ENCODE results near the gene PEG3. TPM values are rescaled to one million over a fixed set of nuclear protein-coding genes. Genes with fewer than 3 reads are reported as not detected.

PEG3 gene
- total RNA-seq, 4 donors from 2014 or later: 9.0 to 14.7 (median 9.8) TPM

DNA sequence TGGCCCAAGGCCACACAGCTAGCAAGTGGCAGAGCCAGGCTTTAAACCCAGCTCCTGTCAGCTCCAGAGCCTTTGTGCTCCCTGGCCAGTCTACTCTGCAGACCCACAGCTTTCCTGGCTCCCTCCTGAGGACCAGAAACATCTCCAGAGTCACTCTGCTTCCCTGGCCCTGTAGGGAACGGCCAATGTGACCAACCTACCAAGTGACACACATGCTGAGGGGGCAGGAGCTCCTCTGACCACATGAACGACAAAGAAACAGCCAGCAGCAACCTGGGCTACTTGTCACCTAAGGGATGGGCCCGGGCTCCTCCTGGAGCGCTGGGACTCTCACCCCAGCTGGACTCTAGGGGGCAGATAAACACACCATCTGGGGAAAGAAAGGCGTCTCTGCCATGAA lies 19.3 kb downstream of the PEG3 start:
- WGBS, 2 donors: 73% methylated on average over 5 of the region's 5 CpGs
- TF ChIP-seq EP300 (IDR thresholded peaks at IDR 0.05): no peak
- TF ChIP-seq, protein P1, sequence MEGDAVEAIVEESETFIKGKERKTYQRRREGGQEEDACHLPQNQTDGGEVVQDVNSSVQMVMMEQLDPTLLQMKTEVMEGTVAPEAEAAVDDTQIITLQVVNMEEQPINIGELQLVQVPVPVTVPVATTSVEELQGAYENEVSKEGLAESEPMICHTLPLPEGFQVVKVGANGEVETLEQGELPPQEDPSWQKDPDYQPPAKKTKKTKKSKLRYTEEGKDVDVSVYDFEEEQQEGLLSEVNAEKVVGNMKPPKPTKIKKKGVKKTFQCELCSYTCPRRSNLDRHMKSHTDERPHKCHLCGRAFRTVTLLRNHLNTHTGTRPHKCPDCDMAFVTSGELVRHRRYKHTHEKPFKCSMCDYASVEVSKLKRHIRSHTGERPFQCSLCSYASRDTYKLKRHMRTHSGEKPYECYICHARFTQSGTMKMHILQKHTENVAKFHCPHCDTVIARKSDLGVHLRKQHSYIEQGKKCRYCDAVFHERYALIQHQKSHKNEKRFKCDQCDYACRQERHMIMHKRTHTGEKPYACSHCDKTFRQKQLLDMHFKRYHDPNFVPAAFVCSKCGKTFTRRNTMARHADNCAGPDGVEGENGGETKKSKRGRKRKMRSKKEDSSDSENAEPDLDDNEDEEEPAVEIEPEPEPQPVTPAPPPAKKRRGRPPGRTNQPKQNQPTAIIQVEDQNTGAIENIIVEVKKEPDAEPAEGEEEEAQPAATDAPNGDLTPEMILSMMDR (IDR thresholded peaks at IDR 0.05): no peak
- no peak for TF ChIP-seq POLR2A (IDR thresholded peaks at IDR 0.05)

DNA sequence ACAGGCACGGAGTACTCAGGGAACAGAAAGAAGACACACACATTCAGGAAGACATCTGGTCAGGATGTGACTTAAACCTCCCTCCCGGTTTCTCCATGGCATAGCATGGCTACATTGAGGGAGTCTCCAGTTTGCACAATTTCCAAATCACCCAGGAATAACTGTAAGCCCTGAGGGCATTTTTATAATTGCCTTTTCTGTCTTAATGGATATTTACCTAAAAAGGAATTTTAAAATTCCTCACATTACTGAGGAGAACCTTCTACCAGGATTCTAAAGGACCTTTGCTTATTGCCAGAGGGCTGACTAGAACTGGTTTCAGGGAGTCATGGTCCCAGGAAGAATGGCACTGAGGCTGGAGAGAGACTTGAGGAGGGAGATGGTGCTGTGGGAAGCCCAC lies 21.4 kb downstream of the PEG3 start:
- peaks cover 0 to 7% (median 0%) of the 10 kb centered on the region in 4 donors for H3K9me3 ChIP-seq
- H3K27me3 ChIP-seq: no peaks in the 10 kb centered on the region
- peaks cover 0 to 95% (median 0%) of the 10 kb centered on the region in 3 donors for H3K36me3 ChIP-seq
- no peak for DNase-seq (ENCODE audit: low spot score in 2 of 2)
- no peaks in the 10 kb centered on the region for H3K4me1 ChIP-seq
- no peak overlapping the region for H3K4me3 ChIP-seq
- 87 to 90% methylated on average over 2 of the region's 2 CpGs for WGBS, 2 donors
- H3K27ac ChIP-seq: no peak overlapping the region
- TF ChIP-seq EP300 (IDR thresholded peaks at IDR 0.05): no peak
- TF ChIP-seq, protein P1 (IDR thresholded peaks at IDR 0.05): no peak
- TF ChIP-seq POLR2A (IDR thresholded peaks at IDR 0.05): no peak

More for the DNA sequence above, 19.3 kb downstream of the PEG3 start:
- H3K27ac ChIP-seq: no peak overlapping the region
- H3K9me3 ChIP-seq: peaks cover 0 to 6% (median 0%) of the 10 kb centered on the region in 4 donors
- peaks cover 0 to 77% (median 0%) of the 10 kb centered on the region in 3 donors for H3K36me3 ChIP-seq
- no peaks in the 10 kb centered on the region for H3K27me3 ChIP-seq
- DNase-seq (ENCODE audit: low spot score in 2 of 2): no peak
- no peaks in the 10 kb centered on the region for H3K4me1 ChIP-seq
- H3K4me3 ChIP-seq: no peak overlapping the region

DNA sequence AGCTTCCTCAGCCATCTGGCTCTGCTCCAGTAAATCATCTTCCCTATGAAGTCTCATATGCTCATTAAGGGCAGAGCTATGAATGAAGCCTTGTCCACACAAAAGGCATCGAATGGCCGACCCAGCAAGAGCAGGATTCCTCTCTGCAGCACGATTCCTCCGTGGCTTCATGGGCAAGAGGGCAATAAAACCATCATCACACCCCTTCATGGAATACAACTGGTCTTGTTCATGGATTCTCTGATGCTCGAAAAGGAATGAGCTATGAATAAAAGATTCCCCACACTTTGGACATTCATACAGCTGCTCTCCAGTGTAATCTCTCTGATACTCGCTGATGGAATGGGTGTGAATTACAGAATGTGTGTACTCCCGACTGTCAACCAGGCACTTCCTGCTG lies 25.9 kb downstream of the PEG3 start:
- 56 to 79% methylated on average over 6 to 7 of the region's 7 CpGs for WGBS, 2 donors

DNA sequence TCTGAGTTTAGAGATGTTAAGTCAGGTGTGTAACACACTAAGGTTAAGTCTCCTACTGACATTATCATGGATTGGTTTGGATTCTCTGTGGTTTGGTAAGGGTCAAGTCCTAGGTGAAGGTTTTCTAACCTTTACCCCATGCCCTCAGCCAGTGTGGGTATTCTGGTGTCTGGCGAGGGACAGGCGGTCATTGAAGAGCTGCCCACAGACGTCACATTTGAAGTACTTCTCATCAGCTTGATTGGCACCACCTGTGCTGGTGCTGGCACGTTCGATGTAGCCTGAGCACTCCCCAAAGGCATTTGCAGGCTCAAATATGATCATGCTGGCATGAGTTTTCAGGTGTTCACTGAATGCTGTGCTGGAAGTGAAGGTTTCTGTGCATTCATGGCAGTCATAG lies 27.0 kb downstream of the PEG3 start:
- 79 to 82% methylated on average over 5 of the region's 5 CpGs for WGBS, 2 donors
- Histone ChIP-seq H3K27me3 (no peaks in the 10 kb centered on the region), H3K4me3 (no peak overlapping the region), H3K27ac (no peak overlapping the region), H3K4me1 (no peaks in the 10 kb centered on the region), H3K9me3 (peaks cover 0 to 15% (median 0%) of the 10 kb centered on the region in 4 donors), H3K36me3 (peaks cover 0 to 67% (median 0%) of the 10 kb centered on the region in 3 donors)
- DNase-seq (ENCODE audit: low spot score in 2 of 2): no peak
- TF ChIP-seq EP300 (IDR thresholded peaks at IDR 0.05): no peak
- TF ChIP-seq, protein P1 (IDR thresholded peaks at IDR 0.05): no peak
- no peak for TF ChIP-seq POLR2A (IDR thresholded peaks at IDR 0.05)

More for the DNA sequence above, 25.9 kb downstream of the PEG3 start:
- H3K4me3 ChIP-seq: no peak overlapping the region
- H3K27ac ChIP-seq: no peak overlapping the region
- H3K36me3 ChIP-seq: peaks cover 0 to 69% (median 0%) of the 10 kb centered on the region in 3 donors
- H3K27me3 ChIP-seq: no peaks in the 10 kb centered on the region
- DNase-seq (ENCODE audit: low spot score in 2 of 2): no peak
- TF ChIP-seq EP300 (IDR thresholded peaks at IDR 0.05) (no peak), POLR2A (IDR thresholded peaks at IDR 0.05) (no peak)
- TF ChIP-seq, protein P1 (IDR thresholded peaks at IDR 0.05): no peak
- H3K4me1 ChIP-seq: no peaks in the 10 kb centered on the region
- peaks cover 0 to 14% (median 0%) of the 10 kb centered on the region in 4 donors for H3K9me3 ChIP-seq

DNA sequence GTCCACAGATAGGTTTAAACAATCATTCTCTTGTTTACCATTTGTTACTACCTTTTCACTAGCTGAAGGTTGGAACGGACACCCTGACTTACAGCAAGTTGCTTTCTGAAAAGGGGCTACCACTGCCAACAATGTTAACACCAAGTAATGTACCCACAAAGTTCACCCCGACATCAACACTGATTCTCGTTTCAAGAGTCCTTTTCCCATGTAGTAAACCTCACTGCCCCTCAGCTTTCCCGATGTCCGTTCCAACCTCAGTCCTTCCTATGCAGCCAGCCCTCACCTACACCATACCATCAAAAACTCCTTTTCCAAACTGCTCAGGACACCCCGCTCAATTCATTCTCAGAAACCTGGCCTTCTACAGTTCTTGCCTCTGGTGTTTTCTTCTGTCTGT lies 29.0 kb downstream of the PEG3 start:
- 77 to 83% methylated on average over 6 of the region's 6 CpGs for WGBS, 2 donors
- no peaks in the 10 kb centered on the region for H3K27me3 ChIP-seq
- H3K4me3 ChIP-seq: no peak overlapping the region
- TF ChIP-seq, protein P1 (IDR thresholded peaks at IDR 0.05): no peak
- TF ChIP-seq EP300 (IDR thresholded peaks at IDR 0.05) (no peak), POLR2A (IDR thresholded peaks at IDR 0.05) (no peak)
- no peak overlapping the region for H3K27ac ChIP-seq
- no peaks in the 10 kb centered on the region for H3K4me1 ChIP-seq
- DNase-seq (ENCODE audit: low spot score in 2 of 2): no peak
- peaks cover 0 to 24% (median 2%) of the 10 kb centered on the region in 4 donors for H3K9me3 ChIP-seq
- H3K36me3 ChIP-seq: peaks cover 0 to 56% (median 0%) of the 10 kb centered on the region in 3 donors
